ENCODE measurements around the gene MFSD6L.

- no peak for TF ChIP-seq POLR2A (IDR thresholded peaks at IDR 0.05; ENCODE audit: extremely low read depth, insufficient read length)
- TF ChIP-seq, protein P1, sequence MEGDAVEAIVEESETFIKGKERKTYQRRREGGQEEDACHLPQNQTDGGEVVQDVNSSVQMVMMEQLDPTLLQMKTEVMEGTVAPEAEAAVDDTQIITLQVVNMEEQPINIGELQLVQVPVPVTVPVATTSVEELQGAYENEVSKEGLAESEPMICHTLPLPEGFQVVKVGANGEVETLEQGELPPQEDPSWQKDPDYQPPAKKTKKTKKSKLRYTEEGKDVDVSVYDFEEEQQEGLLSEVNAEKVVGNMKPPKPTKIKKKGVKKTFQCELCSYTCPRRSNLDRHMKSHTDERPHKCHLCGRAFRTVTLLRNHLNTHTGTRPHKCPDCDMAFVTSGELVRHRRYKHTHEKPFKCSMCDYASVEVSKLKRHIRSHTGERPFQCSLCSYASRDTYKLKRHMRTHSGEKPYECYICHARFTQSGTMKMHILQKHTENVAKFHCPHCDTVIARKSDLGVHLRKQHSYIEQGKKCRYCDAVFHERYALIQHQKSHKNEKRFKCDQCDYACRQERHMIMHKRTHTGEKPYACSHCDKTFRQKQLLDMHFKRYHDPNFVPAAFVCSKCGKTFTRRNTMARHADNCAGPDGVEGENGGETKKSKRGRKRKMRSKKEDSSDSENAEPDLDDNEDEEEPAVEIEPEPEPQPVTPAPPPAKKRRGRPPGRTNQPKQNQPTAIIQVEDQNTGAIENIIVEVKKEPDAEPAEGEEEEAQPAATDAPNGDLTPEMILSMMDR (IDR thresholded peaks at IDR 0.05; ENCODE audit: low read depth, low read length) = no peak
- no peak for TF ChIP-seq MYC (IDR thresholded peaks at IDR 0.05; ENCODE audit: low read depth, low read length)
- TF ChIP-seq, protein P2, sequence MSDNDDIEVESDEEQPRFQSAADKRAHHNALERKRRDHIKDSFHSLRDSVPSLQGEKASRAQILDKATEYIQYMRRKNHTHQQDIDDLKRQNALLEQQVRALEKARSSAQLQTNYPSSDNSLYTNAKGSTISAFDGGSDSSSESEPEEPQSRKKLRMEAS (IDR thresholded peaks at IDR 0.05; ENCODE audit: low read depth, low read length) = no peak
These were observed 7.3 kb downstream of the MFSD6L start for GRCh38 chr17:8791910-8792270.

Measured in NB4 (cell line).